H9 (cell line): ENCODE data around the gene DPYSL3. TPM values are rescaled to one million over a fixed set of nuclear protein-coding genes. Genes with fewer than 3 reads are reported as not detected.
A peak's percentile ranks its signal among the peaks of the same experiment; 100 is the strongest.

Source experiments
- DNase-seq: peaks from one replicate; pipeline ENCODE4 v3.0.0-alpha.2; 2017
- H2AFZ ChIP-seq: one replicate; pipeline ENCODE4 v1.6.1; 2013; ENCODE audit warnings: mild to moderate bottlenecking, low read length, control low read depth, moderate library complexity
- H2AK5ac ChIP-seq: 2 replicates; pipeline ENCODE4 v1.6.1; 2013; ENCODE audit warnings: low read length, control low read depth, mixed read lengths; ENCODE audit not compliant: insufficient read length
- H2BK120ac ChIP-seq: one replicate; pipeline ENCODE4 v1.6.1; 2013; ENCODE audit warnings: low read depth, mild to moderate bottlenecking, low read length, control low read depth, inconsistent platforms; ENCODE audit not compliant: poor library complexity, severe bottlenecking
- H2BK12ac ChIP-seq: 2 replicates; pipeline ENCODE4 v1.6.1; 2013; ENCODE audit warnings: low read length, control low read depth, mixed read lengths, low read depth; ENCODE audit not compliant: insufficient read length
- H2BK15ac ChIP-seq: 2 replicates; pipeline ENCODE4 v1.6.1; 2013; ENCODE audit warnings: low read depth, low read length, control low read depth
- H2BK20ac ChIP-seq: one replicate; pipeline ENCODE4 v1.6.1; 2013; ENCODE audit warnings: low read depth, mild to moderate bottlenecking, low read length, control low read depth, inconsistent platforms; ENCODE audit not compliant: poor library complexity, severe bottlenecking
- H2BK5ac ChIP-seq: 2 replicates; pipeline ENCODE4 v1.6.1; 2013; ENCODE audit warnings: low read length, control low read depth, mixed read lengths; ENCODE audit not compliant: insufficient read length
- H3K14ac ChIP-seq: 2 replicates; pipeline ENCODE4 v1.6.1; 2013; ENCODE audit warnings: low read length, control low read depth; ENCODE audit not compliant: insufficient read depth
- H3K18ac ChIP-seq: 2 replicates; pipeline ENCODE4 v1.6.1; 2013; ENCODE audit warnings: low read depth, mild to moderate bottlenecking, mixed read lengths, low read length, control low read depth; ENCODE audit not compliant: insufficient read length
- H3K23ac ChIP-seq: 2 replicates; pipeline ENCODE4 v1.6.1; 2013; ENCODE audit warnings: low read length, control low read depth, mixed read lengths, low read depth; ENCODE audit not compliant: insufficient read length
- H3K23me2 ChIP-seq: 2 replicates; pipeline ENCODE4 v1.6.1; 2013; ENCODE audit warnings: low read depth, mild to moderate bottlenecking, mixed read lengths, low read length, control low read depth; ENCODE audit not compliant: insufficient read length, poor library complexity, severe bottlenecking
- H3K27ac ChIP-seq: 2 replicates; pipeline ENCODE4 v1.5.1; 2013; ENCODE audit warnings: low read length, control low read depth, mixed read lengths, low read depth; ENCODE audit not compliant: insufficient read length
- H3K27me3 ChIP-seq: 2 replicates; pipeline ENCODE4 v1.6.1; 2013; ENCODE audit warnings: low read length, control low read depth, inconsistent platforms; ENCODE audit not compliant: insufficient read depth
- H3K4ac ChIP-seq: 2 replicates; pipeline ENCODE4 v1.6.1; 2013; ENCODE audit warnings: low read depth, mild to moderate bottlenecking, control low read depth, inconsistent platforms, low read length, moderate library complexity
- H3K4me1 ChIP-seq: 2 replicates; pipeline ENCODE4 v1.6.1; 2013; ENCODE audit warnings: low read length, control low read depth, inconsistent platforms; ENCODE audit not compliant: insufficient read depth
- H3K4me2 ChIP-seq: 2 replicates; pipeline ENCODE4 v1.6.1; 2013; ENCODE audit warnings: low read length, control low read depth, mixed read lengths; ENCODE audit not compliant: insufficient read length, insufficient read depth
- H3K56ac ChIP-seq: 2 replicates; pipeline ENCODE4 v1.6.1; 2013; ENCODE audit warnings: low read depth, mild to moderate bottlenecking, mixed read lengths, low read length, control low read depth; ENCODE audit not compliant: insufficient read length
- H3K79me1 ChIP-seq: 2 replicates; pipeline ENCODE4 v1.6.1; 2013; ENCODE audit warnings: low read depth, mild to moderate bottlenecking, moderate library complexity, low read length, control low read depth, inconsistent platforms; ENCODE audit not compliant: insufficient read depth, poor library complexity, severe bottlenecking
- H3K79me2 ChIP-seq: 2 replicates; pipeline ENCODE4 v1.6.1; 2013; ENCODE audit warnings: low read length, control low read depth, inconsistent platforms; ENCODE audit not compliant: insufficient read depth
- H3K9ac ChIP-seq: 2 replicates; pipeline ENCODE4 v1.6.1; 2013; ENCODE audit warnings: low read length, control low read depth, mixed read lengths; ENCODE audit not compliant: insufficient read length; ENCODE audit errors: extremely low read depth
- H3K9me3 ChIP-seq: one replicate; pipeline ENCODE4 v1.6.1; 2013; ENCODE audit warnings: low read depth, low read length, inconsistent platforms; ENCODE audit not compliant: control insufficient read depth
- H3T11ph ChIP-seq: one replicate; pipeline ENCODE4 v1.6.1; 2013; ENCODE audit warnings: mild to moderate bottlenecking, low read length, control low read depth, inconsistent platforms
- H4K20me1 ChIP-seq: one replicate; pipeline ENCODE4 v1.6.1; 2013; ENCODE audit not compliant: control insufficient read depth, insufficient read length, insufficient read depth
- H4K5ac ChIP-seq: 2 replicates; pipeline ENCODE4 v1.6.1; 2013; ENCODE audit warnings: low read depth, mild to moderate bottlenecking, mixed read lengths, low read length, control low read depth; ENCODE audit not compliant: insufficient read length
- H4K8ac ChIP-seq: replicated peaks from 2 replicates; pipeline ENCODE4 v1.6.1; 2013; ENCODE audit warnings: low read length, control low read depth, mixed read lengths, low read depth; ENCODE audit not compliant: insufficient read length
- H4K91ac ChIP-seq: 2 replicates; pipeline ENCODE4 v1.6.1; 2013; ENCODE audit warnings: low read depth, mild to moderate bottlenecking, moderate library complexity, mixed read lengths, low read length, control low read depth; ENCODE audit not compliant: insufficient read length
- H3K27ac Mint-ChIP-seq, 3 experiments: 2 replicates in 2 of 3; 3 replicates in 1 of 3; pipeline ENCODE4 v1.8.0; 2020 to 2021; ENCODE audit warnings: mixed read lengths in 3 of 3, mild to moderate bottlenecking in 1 of 3, moderate library complexity in 1 of 3
- H3K27me3 Mint-ChIP-seq: 2 replicates; pipeline ENCODE4 v1.8.0; 2021; ENCODE audit warnings: low read depth, mild to moderate bottlenecking, moderate library complexity, mixed read lengths
- H3K36me3 Mint-ChIP-seq, 3 experiments: 2 replicates in 2 of 3; 3 replicates in 1 of 3; pipeline ENCODE4 v1.8.0; 2020 to 2021; ENCODE audit warnings: low read depth in 3 of 3, mixed read lengths in 3 of 3; ENCODE audit not compliant: insufficient read depth in 1 of 3
- H3K4me1 Mint-ChIP-seq, 2 experiments: 2 replicates each; pipeline ENCODE4 v1.8.0; 2020; ENCODE audit warnings: mixed read lengths in 2 of 2
- H3K4me3 Mint-ChIP-seq, 2 experiments: 2 replicates in 1 of 2; 3 replicates in 1 of 2; pipeline ENCODE4 v1.8.0; 2020 to 2021; ENCODE audit warnings: mild to moderate bottlenecking in 2 of 2, mixed read lengths in 2 of 2, moderate library complexity in 1 of 2
- H3K9me3 Mint-ChIP-seq, 2 experiments: 2 replicates in 1 of 2; 3 replicates in 1 of 2; pipeline ENCODE4 v1.8.0; 2020; ENCODE audit warnings: mild to moderate bottlenecking in 2 of 2, mixed read lengths in 2 of 2, moderate library complexity in 1 of 2
- WGBS: extraction: QIAGEN DNeasy Blood & Tissue Kit; methylation state at CpG from one replicate; pipeline ENCODE4 v1.1.7; 2013; ENCODE audit warnings: missing lambda C conversion rate, low lambda C conversion rate, mixed read lengths; ENCODE audit not compliant: insufficient read length; ENCODE audit errors: extremely low coverage; 5-methylcytosine and 5-hydroxymethylcytosine counted together
- total RNA-seq: library from RNA; stranded (reverse); gene quantifications from 2 replicates; pipeline ENCODE4 v1.2.1, GENCODE V29; 2021
- TF ChIP-seq, protein P1 (sequence below): fragments of 200-600 bp; sonication (generic); conservative IDR thresholded peaks from 3 replicates; pipeline ENCODE4 v1.8.0; 2021; ENCODE audit warnings: antibody characterized with exemption, mild to moderate bottlenecking

The DPYSL3 gene
- total RNA-seq, 1 experiment from 2014 or later = 515 TPM

DNA sequence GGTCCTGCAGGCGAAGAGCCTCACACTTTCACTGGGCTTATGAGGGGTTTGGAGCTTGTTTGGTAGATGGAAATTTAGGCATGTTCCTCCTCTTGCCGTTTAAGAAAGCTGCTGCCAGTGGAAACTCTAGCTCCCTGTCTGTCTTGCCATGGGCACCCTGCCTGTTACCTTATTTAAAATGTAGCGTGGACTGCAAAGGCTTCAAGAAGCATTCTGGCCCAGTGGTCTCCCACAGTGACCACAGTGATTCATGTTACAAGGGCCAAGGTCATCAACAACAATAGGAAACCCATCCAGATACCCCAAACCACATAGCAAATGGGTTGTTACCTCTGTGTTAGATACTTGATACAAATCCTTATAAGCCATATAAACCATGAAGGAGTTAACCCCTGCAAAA, 96.6 kb downstream of the DPYSL3 start:
- Histone ChIP-seq H2AK5ac (no peak overlapping the region), H4K8ac (no peak overlapping the region), H3K18ac (no peak overlapping the region), H3K23ac (no peak overlapping the region), H2BK120ac (no peak overlapping the region), H2AFZ (no peak overlapping the region), H3K27ac (no peak overlapping the region), H3K79me2 (peaks cover 3% of the 10 kb centered on the region; the same call in 1 of the 2 replicates), H2BK5ac (no peak overlapping the region), H3K9ac (no peak overlapping the region), H4K91ac (no peak overlapping the region), H2BK15ac (no peak overlapping the region), H3T11ph (no peak overlapping the region), H3K27me3 (no peaks in the 10 kb centered on the region), H3K4ac (no peak overlapping the region), H2BK12ac (no peak overlapping the region), H2BK20ac (no peak overlapping the region), H3K14ac (no peak overlapping the region), H3K4me1 (no peaks in the 10 kb centered on the region), H4K5ac (no peak overlapping the region), H3K9me3 (no peaks in the 10 kb centered on the region), H4K20me1 (no peaks in the 10 kb centered on the region), H3K79me1 (peaks cover 11% of the 10 kb centered on the region), H3K23me2 (no peaks in the 10 kb centered on the region), H3K4me2 (no peak overlapping the region), H3K56ac (no peak overlapping the region)
- no peak overlapping the region for H3K4me3 Mint-ChIP-seq
- no CpG with 5 or more reads among the region's 3 CpGs for WGBS
- TF ChIP-seq, protein P1, sequence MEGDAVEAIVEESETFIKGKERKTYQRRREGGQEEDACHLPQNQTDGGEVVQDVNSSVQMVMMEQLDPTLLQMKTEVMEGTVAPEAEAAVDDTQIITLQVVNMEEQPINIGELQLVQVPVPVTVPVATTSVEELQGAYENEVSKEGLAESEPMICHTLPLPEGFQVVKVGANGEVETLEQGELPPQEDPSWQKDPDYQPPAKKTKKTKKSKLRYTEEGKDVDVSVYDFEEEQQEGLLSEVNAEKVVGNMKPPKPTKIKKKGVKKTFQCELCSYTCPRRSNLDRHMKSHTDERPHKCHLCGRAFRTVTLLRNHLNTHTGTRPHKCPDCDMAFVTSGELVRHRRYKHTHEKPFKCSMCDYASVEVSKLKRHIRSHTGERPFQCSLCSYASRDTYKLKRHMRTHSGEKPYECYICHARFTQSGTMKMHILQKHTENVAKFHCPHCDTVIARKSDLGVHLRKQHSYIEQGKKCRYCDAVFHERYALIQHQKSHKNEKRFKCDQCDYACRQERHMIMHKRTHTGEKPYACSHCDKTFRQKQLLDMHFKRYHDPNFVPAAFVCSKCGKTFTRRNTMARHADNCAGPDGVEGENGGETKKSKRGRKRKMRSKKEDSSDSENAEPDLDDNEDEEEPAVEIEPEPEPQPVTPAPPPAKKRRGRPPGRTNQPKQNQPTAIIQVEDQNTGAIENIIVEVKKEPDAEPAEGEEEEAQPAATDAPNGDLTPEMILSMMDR = no peak
- H3K4me1 Mint-ChIP-seq = peaks cover 0 to 7% of the 10 kb centered on the region in 2 experiments; a peak in 1 of 4 replicates
- H3K36me3 Mint-ChIP-seq = peaks cover 82 to 100% (median 100%) of the 10 kb centered on the region in 3 experiments
- no peaks in the 10 kb centered on the region; the same call in 1 of the 2 replicates for H3K27me3 Mint-ChIP-seq
- H3K27ac Mint-ChIP-seq = peak overlapping the region in 2 of 3 experiments; percentile 5 to 40; a peak in 3 of 7 replicates
- no peaks in the 10 kb centered on the region for H3K9me3 Mint-ChIP-seq
- DNase-seq = no peak
